Lung (tissue), 12 donors: ENCODE data around the gene MBP. TPM values are rescaled to one million over a fixed set of nuclear protein-coding genes. Genes with fewer than 3 reads are reported as not detected.

ENCODE experiments used
- ATAC-seq: fragments of 200-7000 bp; cut with Tn5 transposase; one replicate; pipeline ENCODE4 v1.9.1; 2020; ENCODE audit warnings: moderate number of reproducible peaks; ENCODE audit not compliant: insufficient read depth, low FRiP score
- DNase-seq, 3 donors: peaks; one replicate each; pipeline ENCODE4 v3.0.0-alpha.2; 2013 to 2017
- H3K27ac ChIP-seq, 2 donors: one replicate each; pipeline ENCODE4 v1.5.1; 2013; ENCODE audit warnings: mild to moderate bottlenecking in 2 of 2, moderate library complexity in 2 of 2, control low read depth in 1 of 2, inconsistent platforms in 1 of 2, low read depth in 1 of 2, low read length in 1 of 2
- H3K27me3 ChIP-seq, 3 donors: one replicate each; pipeline ENCODE4 v1.5.1; 2013; ENCODE audit warnings: low read length in 2 of 3; ENCODE audit not compliant: control insufficient read depth in 3 of 3, insufficient read depth in 3 of 3
- H3K36me3 ChIP-seq, 4 donors: one replicate each; pipeline ENCODE4 v1.5.1; 2013; ENCODE audit warnings: low read length in 4 of 4, mild to moderate bottlenecking in 1 of 4, moderate library complexity in 1 of 4; ENCODE audit not compliant: control insufficient read depth in 4 of 4, insufficient read depth in 4 of 4
- H3K4me1 ChIP-seq, 5 donors: one replicate each; pipeline ENCODE4 v1.5.1; 2013; ENCODE audit warnings: low read length in 5 of 5, mild to moderate bottlenecking in 2 of 5, moderate library complexity in 1 of 5; ENCODE audit not compliant: control insufficient read depth in 5 of 5, insufficient read depth in 5 of 5
- H3K4me3 ChIP-seq: one replicate; pipeline ENCODE4 v1.5.1; 2013; ENCODE audit warnings: mild to moderate bottlenecking, control low read depth, moderate library complexity
- H3K9ac ChIP-seq, 2 donors: one replicate each; pipeline ENCODE4 v1.5.1; 2013; ENCODE audit warnings: low read length in 2 of 2, control low read depth in 1 of 2; ENCODE audit not compliant: insufficient read depth in 1 of 2
- H3K9me3 ChIP-seq, 4 donors: one replicate each; pipeline ENCODE4 v1.5.1; 2013; ENCODE audit warnings: low read length in 3 of 4, mild to moderate bottlenecking in 1 of 4, moderate library complexity in 1 of 4; ENCODE audit not compliant: control insufficient read depth in 4 of 4, insufficient read depth in 3 of 4
- WGBS, 2 donors: extraction: QIAGEN DNeasy Blood & Tissue Kit; methylation state at CpG; one replicate each; pipeline ENCODE4 v1.1.7; 2013; 5-methylcytosine and 5-hydroxymethylcytosine counted together
- polyA plus RNA-seq, 2 donors: library from polyadenylated mRNA; stranded (reverse); fragments of 200-250 nt; gene quantifications; one replicate each; pipeline ENCODE4 v1.2.1, GENCODE V29; 2013
- total RNA-seq, 2 donors: library from RNA; depleted of rRNA in 1 of 2; stranded (reverse); fragments of >200 nt in 1 of 2; gene quantifications; one replicate each; pipeline ENCODE4 v1.2.1, GENCODE V29; 2014 to 2021
- TF ChIP-seq, protein P1 (sequence below): IDR thresholded peaks from 2 replicates; pipeline ENCODE4 v1.5.1; 2012; ENCODE audit warnings: mild to moderate bottlenecking; ENCODE audit errors: control extremely low read depth, extremely low read depth
- donor health status: control.
- donor health status: control.
- donor health status: Bipolar disorder and iron deficiency.
- donor health status: healthy.
- donor health status: DM: yes; HTN: yes; CAD: no.

The MBP gene
- total and polyA plus RNA-seq, 4 donors: 15.6 to 64.1 (median 30.9) TPM

DNA sequence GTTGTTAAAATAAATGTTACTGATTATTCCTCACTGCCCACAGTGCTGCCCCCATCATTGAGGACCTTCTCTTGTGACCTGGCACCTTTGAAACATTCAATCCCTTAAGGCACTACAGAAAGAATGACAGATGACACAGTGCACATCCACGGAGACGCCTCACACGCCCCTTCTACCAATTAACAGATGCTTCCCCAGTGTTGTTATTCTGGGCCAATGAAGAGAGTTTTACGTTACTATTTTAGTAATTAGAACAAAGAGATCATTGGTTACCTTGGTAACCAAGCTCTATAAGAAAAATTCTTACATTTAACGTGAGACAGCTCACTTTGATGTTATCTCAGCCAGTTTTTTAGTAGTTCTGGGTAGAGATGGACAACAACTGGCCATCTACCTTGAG is 158.2 kb downstream of the MBP start:
- Histone ChIP-seq H3K36me3 (peaks cover 0 to 4% (median 0%) of the 10 kb centered on the region in 4 donors), H3K9ac (no peak overlapping the region), H3K4me3 (no peak overlapping the region), H3K9me3 (no peaks in the 10 kb centered on the region), H3K27me3 (no peaks in the 10 kb centered on the region), H3K27ac (no peak overlapping the region), H3K4me1 (peaks cover 0 to 28% (median 0%) of the 10 kb centered on the region in 5 donors)
- WGBS, 2 donors: 93 to 97% methylated on average over 5 of the region's 5 CpGs
- no peak for ATAC-seq
- no peak for DNase-seq
- TF ChIP-seq, protein P1, sequence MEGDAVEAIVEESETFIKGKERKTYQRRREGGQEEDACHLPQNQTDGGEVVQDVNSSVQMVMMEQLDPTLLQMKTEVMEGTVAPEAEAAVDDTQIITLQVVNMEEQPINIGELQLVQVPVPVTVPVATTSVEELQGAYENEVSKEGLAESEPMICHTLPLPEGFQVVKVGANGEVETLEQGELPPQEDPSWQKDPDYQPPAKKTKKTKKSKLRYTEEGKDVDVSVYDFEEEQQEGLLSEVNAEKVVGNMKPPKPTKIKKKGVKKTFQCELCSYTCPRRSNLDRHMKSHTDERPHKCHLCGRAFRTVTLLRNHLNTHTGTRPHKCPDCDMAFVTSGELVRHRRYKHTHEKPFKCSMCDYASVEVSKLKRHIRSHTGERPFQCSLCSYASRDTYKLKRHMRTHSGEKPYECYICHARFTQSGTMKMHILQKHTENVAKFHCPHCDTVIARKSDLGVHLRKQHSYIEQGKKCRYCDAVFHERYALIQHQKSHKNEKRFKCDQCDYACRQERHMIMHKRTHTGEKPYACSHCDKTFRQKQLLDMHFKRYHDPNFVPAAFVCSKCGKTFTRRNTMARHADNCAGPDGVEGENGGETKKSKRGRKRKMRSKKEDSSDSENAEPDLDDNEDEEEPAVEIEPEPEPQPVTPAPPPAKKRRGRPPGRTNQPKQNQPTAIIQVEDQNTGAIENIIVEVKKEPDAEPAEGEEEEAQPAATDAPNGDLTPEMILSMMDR: no peak

DNA sequence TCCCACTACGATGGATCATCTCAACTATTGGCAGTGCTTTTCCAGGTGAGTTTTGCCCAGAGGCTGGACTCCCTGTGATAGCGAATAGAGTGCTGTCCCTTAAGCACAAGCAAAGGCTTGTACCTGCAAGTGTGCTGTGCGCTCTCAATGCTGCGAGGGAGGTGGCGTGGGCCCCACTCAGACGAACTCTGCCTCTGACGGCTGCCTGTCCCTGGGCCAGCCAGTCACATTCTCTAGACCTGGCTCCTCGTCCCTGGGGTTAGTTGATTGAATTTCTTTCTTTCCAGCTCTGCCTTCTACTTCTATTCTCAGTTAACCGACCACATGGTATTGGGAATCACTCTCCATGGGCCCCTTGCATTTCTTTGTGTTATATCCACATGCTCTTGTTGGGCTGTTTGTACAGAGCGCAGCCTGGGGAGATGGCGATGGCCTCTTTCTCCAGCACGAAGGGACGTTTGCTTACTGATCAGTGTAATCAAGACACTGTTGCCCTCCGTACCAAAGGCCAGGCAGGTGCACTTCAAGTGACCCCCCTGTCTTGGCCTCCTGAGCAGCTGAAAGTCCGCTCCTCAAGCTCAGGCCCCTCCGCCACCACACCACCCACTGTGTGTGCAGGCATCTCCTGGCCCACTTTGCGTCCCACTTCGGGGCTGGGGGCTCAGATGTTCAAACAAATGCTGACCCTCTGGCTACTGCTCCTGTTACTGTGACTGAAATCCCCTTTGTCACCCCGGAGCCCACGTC is 158.9 kb downstream of the MBP start:
- DNase-seq (no peak), ATAC-seq (no peak)
- Histone ChIP-seq H3K9ac (no peak overlapping the region), H3K27me3 (no peaks in the 10 kb centered on the region), H3K4me1 (peaks cover 0 to 28% (median 0%) of the 10 kb centered on the region in 5 donors), H3K27ac (no peak overlapping the region), H3K4me3 (no peak overlapping the region), H3K9me3 (no peaks in the 10 kb centered on the region), H3K36me3 (peaks cover 0 to 5% (median 3%) of the 10 kb centered on the region in 4 donors)
- TF ChIP-seq, protein P1: no peak
- WGBS, 2 donors: 96 to 97% methylated on average over 20 of the region's 20 CpGs

DNA sequence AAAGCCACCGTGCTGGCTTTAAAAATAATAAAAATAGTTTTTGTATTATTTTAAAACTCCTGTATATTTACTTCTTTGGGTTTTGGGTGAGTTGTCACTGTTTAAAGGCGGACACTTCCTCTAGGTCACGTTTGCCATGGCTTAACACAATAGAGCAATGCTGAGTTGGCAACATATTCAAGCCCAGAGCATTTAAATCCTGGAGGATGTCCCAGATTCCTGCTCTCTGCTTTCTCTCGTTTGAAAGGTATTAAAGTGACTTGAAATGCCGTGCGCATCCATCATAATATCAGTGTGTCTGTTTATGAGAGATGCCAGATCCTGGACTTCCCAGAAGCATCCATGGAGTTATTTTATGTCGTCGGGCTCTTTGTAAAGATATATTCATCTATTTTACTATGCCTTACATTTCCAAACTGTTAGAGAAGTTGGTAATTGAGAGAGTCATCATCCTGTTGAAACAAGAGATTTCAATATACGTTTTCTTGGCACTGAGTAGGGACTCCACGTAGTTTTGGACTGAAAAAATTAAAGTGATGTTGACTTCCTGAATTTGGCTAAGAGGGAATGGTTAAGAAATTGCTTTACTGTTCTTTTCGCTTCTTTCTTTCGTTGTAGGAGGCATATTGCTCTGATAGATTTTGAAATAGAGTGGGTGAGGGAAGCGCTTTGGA is 159.6 kb downstream of the MBP start:
- WGBS, 2 donors: 62 to 70% methylated on average over 13 of the region's 13 CpGs
- Histone ChIP-seq H3K9ac (no peak overlapping the region), H3K36me3 (peaks cover 0 to 5% (median 4%) of the 10 kb centered on the region in 4 donors), H3K27ac (no peak overlapping the region), H3K9me3 (no peaks in the 10 kb centered on the region), H3K27me3 (no peaks in the 10 kb centered on the region), H3K4me3 (no peak overlapping the region), H3K4me1 (peaks cover 0 to 22% (median 0%) of the 10 kb centered on the region in 5 donors)
- TF ChIP-seq, protein P1: no peak
- ATAC-seq (no peak), DNase-seq (peak in 2 of 3 donors; percentile 68 to 75)
